Activated CD8-positive, alpha-beta memory T cell treated with anti-CD3 and anti-CD28 coated beads for 36 hours (primary cell): ENCODE data around the gene RASAL1. TPM values are rescaled to one million over a fixed set of nuclear protein-coding genes. Genes with fewer than 3 reads are reported as not detected.
"Not testable (repeated sequence)": the region's sequence is repeated elsewhere in the genome, so short reads cannot be mapped to it uniquely, and the experiment has no call there.

Source experiments
- CTCF ChIA-PET: fragments of 350-600 bp; sonication (Branson Sonifier 250); formaldehyde crosslinking; loops from one replicate; lab custom pipeline; 2021; ENCODE audit warnings: antibody characterized with exemption; lab: Charles Lee
- POLR2A ChIA-PET: fragments of 350-600 bp; sonication (Branson Sonifier 250); formaldehyde crosslinking; loops from one replicate; lab custom pipeline; 2021; ENCODE audit warnings: antibody characterized with exemption; lab: Charles Lee
- total RNA-seq, 2 experiments: library from RNA; stranded (reverse); gene quantifications; one replicate each; pipeline ENCODE4 v1.2.3, GENCODE V29; 2021

RASAL1 gene
- total RNA-seq, 2 experiments from 2014 or later: 0.19 TPM

GRCh38 chr12:113133036-113133435 is 2.5 kb downstream of the RASAL1 start:
- CTCF ChIA-PET: no interaction called here
- POLR2A ChIA-PET: no interaction called here

- ChIA-PET CTCF (interaction anchor here (1.5 kb wide), 1 partner anchor 139 kb away, joined by 4 read pairs; no protein-coding TSS in a partner anchor), POLR2A (no interaction called here)
These were observed 4.0 kb downstream of the RASAL1 start for GRCh38 chr12:113131556-113131955.

- ChIA-PET POLR2A (interaction anchor here (0.6 kb wide), 1 partner anchor 74 kb away, joined by 5 read pairs; the partner anchor contains the start of gene DTX1), CTCF (interaction anchor here (1.5 kb wide), 1 partner anchor 138 kb away, joined by 4 read pairs; no protein-coding TSS in a partner anchor)
These were observed 5.0 kb downstream of the RASAL1 start for GRCh38 chr12:113130457-113131135.

- CTCF ChIA-PET: interaction anchor here (1.1 kb wide), 1 partner anchor 81 kb away, joined by 3 read pairs; no protein-coding TSS in a partner anchor
- POLR2A ChIA-PET: interaction anchor here (0.6 kb wide), 1 partner anchor 73 kb away, joined by 5 read pairs; the partner anchor contains the start of gene DTX1
These were observed 5.7 kb downstream of the RASAL1 start for GRCh38 chr12:113129664-113130456.

GRCh38 chr12:113128802-113129663 is 6.5 kb downstream of the RASAL1 start:
- ChIA-PET POLR2A (no interaction called here), CTCF (interaction anchor here (1.1 kb wide), 1 partner anchor 80 kb away, joined by 3 read pairs; no protein-coding TSS in a partner anchor)

GRCh38 chr12:113127791-113128199 is 7.8 kb downstream of the RASAL1 start:
- CTCF ChIA-PET: interaction anchor here (0.5 kb wide), 1 partner anchor 73 kb away, joined by 3 read pairs; no protein-coding TSS in a partner anchor

GRCh38 chr12:113120670-113121370 is 14.7 kb downstream of the RASAL1 start:
- CTCF ChIA-PET: interaction anchor here (0.5 to 1.0 kb wide), 2 partner anchors 53 to 77 kb away, joined by 3 read pairs; no protein-coding TSS in a partner anchor

More at GRCh38 chr12:113127791-113128199, 7.8 kb downstream of the RASAL1 start:
- POLR2A ChIA-PET: no interaction called here

GRCh38 chr12:113119980-113120669 is 15.4 kb downstream of the RASAL1 start:
- ChIA-PET CTCF (interaction anchor here (1.0 kb wide), 1 partner anchor 54 kb away, joined by 3 read pairs; no protein-coding TSS in a partner anchor), POLR2A (no interaction called here)

More at GRCh38 chr12:113120670-113121370, 14.7 kb downstream of the RASAL1 start:
- POLR2A ChIA-PET: no interaction called here

- POLR2A ChIA-PET: no interaction called here
- CTCF ChIA-PET: no interaction called here
These were observed 17.4 kb downstream of the RASAL1 start for GRCh38 chr12:113118142-113118541.

GRCh38 chr12:113117684-113118083 is 17.9 kb downstream of the RASAL1 start:
- CTCF ChIA-PET, POLR2A ChIA-PET: not testable (repeated sequence)

- CTCF ChIA-PET: no interaction called here
These were observed 18.7 kb downstream of the RASAL1 start for GRCh38 chr12:113116875-113117274.

GRCh38 chr12:113115455-113116126 is 20.0 kb downstream of the RASAL1 start:
- CTCF ChIA-PET: interaction anchor here (0.7 kb wide), 1 partner anchor 125 kb away, joined by 3 read pairs; no protein-coding TSS in a partner anchor
- POLR2A ChIA-PET: interaction anchor here (0.6 kb wide), 1 partner anchor 243 kb away, joined by 3 read pairs; no protein-coding TSS in a partner anchor

More at GRCh38 chr12:113116875-113117274, 18.7 kb downstream of the RASAL1 start:
- POLR2A ChIA-PET: no interaction called here

- ChIA-PET CTCF (no interaction called here), POLR2A (no interaction called here)
These were observed 20.9 kb downstream of the RASAL1 start for GRCh38 chr12:113114447-113115178.

- CTCF ChIA-PET: interaction anchor here (0.9 kb wide), 1 partner anchor 15 kb away, joined by 3 read pairs; no protein-coding TSS in a partner anchor
- POLR2A ChIA-PET: no interaction called here
These were observed 22.2 kb downstream of the RASAL1 start for GRCh38 chr12:113113397-113113796.

GRCh38 chr12:113112043-113112899 is 23.3 kb downstream of the RASAL1 start:
- POLR2A ChIA-PET: no interaction called here
- CTCF ChIA-PET: interaction anchor here (1.0 kb wide), 1 partner anchor 10 kb away, joined by 3 read pairs; no protein-coding TSS in a partner anchor
